Glutamatergic neuron (in vitro differentiated cells): Measurements from ENCODE around the gene DUSP6. TPM values are rescaled to one million over a fixed set of nuclear protein-coding genes. Genes with fewer than 3 reads are reported as not detected.

ENCODE experiments used
- DNase-seq: peaks from one replicate; pipeline ENCODE4 v3.0.0; 2022
- H3K27ac Mint-ChIP-seq: one replicate; pipeline ENCODE4 v1.8.0; 2020; ENCODE audit warnings: mild to moderate bottlenecking, mixed read lengths, inconsistent platforms; ENCODE audit not compliant: unreplicated experiment
- H3K27me3 Mint-ChIP-seq: one replicate; pipeline ENCODE4 v1.8.0; 2020; ENCODE audit warnings: mild to moderate bottlenecking, moderate library complexity, mixed read lengths, inconsistent platforms; ENCODE audit not compliant: unreplicated experiment
- H3K36me3 Mint-ChIP-seq: one replicate; pipeline ENCODE4 v1.8.0; 2020; ENCODE audit warnings: mild to moderate bottlenecking, mixed read lengths, inconsistent platforms; ENCODE audit not compliant: unreplicated experiment
- H3K4me1 Mint-ChIP-seq: one replicate; pipeline ENCODE4 v1.8.0; 2020; ENCODE audit warnings: mild to moderate bottlenecking, low read depth, mixed read lengths, inconsistent platforms; ENCODE audit not compliant: unreplicated experiment
- H3K4me3 Mint-ChIP-seq: one replicate; pipeline ENCODE4 v1.8.0; 2020; ENCODE audit warnings: mild to moderate bottlenecking, mixed read lengths, inconsistent platforms; ENCODE audit not compliant: unreplicated experiment
- H3K9me3 Mint-ChIP-seq: one replicate; pipeline ENCODE4 v1.8.0; 2020; ENCODE audit warnings: mild to moderate bottlenecking, moderate library complexity, mixed read lengths, inconsistent platforms; ENCODE audit not compliant: unreplicated experiment
- total RNA-seq: library from RNA; stranded (reverse); fragmentation: NEBNext Ultra II Directional; extraction: Animal tissue kit (Norgen Biotek cat#: 25700); gene quantifications from one replicate; pipeline ENCODE4 v1.2.1, GENCODE V29; 2021; ENCODE audit not compliant: unreplicated experiment
- TF ChIP-seq, protein P1 (sequence below): fragments of 200-600 bp; sonication (generic); IDR thresholded peaks from one replicate; pipeline ENCODE4 v1.5.0; 2021; ENCODE audit not compliant: partially characterized antibody, unreplicated experiment

DUSP6 gene
- total RNA-seq, 1 donor from 2014 or later: 4.2 TPM

DNA sequence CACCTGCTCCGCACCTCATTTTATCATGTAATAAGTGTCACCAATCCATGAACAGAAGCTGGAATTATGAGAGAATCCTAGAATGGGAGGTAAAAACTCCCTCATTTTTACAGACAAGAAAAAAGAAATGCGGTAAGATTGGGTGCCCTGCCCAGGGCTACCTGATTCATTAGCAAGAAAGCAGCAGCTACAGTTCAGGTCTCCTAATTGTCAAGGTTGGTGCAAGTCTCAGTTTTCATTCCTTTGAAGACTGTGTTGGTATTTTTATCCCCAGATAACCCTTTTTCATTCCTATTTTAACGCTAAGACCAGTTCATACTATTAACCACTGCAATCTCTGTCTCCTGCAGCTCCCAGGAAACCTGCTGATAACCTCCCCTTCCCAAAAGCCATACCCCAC is 6.9 kb downstream of the DUSP6 start:
- H3K4me1 Mint-ChIP-seq: peaks cover 21% of the 10 kb centered on the region
- peaks cover 5% of the 10 kb centered on the region for H3K9me3 Mint-ChIP-seq
- peaks cover 2% of the 10 kb centered on the region for H3K27me3 Mint-ChIP-seq
- no peak overlapping the region for H3K4me3 Mint-ChIP-seq
- H3K36me3 Mint-ChIP-seq: no peaks in the 10 kb centered on the region
- H3K27ac Mint-ChIP-seq: no peak overlapping the region
- no peak for DNase-seq
- TF ChIP-seq, protein P1, sequence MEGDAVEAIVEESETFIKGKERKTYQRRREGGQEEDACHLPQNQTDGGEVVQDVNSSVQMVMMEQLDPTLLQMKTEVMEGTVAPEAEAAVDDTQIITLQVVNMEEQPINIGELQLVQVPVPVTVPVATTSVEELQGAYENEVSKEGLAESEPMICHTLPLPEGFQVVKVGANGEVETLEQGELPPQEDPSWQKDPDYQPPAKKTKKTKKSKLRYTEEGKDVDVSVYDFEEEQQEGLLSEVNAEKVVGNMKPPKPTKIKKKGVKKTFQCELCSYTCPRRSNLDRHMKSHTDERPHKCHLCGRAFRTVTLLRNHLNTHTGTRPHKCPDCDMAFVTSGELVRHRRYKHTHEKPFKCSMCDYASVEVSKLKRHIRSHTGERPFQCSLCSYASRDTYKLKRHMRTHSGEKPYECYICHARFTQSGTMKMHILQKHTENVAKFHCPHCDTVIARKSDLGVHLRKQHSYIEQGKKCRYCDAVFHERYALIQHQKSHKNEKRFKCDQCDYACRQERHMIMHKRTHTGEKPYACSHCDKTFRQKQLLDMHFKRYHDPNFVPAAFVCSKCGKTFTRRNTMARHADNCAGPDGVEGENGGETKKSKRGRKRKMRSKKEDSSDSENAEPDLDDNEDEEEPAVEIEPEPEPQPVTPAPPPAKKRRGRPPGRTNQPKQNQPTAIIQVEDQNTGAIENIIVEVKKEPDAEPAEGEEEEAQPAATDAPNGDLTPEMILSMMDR: no peak

DNA sequence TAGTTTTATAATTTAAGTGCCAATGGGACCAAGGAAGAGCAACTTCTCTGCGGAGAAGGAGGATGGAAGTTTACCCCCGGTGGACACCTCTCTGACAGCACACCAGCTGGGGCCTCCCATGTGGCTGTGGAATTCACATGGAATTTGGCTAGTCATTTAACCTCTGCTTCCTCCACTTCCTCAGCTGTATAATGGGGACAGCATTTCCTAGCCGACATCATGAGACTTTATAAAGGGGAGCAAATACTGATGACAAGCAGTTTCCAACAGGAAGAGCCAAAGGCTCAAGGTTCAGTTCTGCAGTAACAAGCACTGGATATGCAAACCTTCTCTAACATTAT is 7.5 kb downstream of the DUSP6 start:
- no peaks in the 10 kb centered on the region for H3K27me3 Mint-ChIP-seq
- no peaks in the 10 kb centered on the region for H3K36me3 Mint-ChIP-seq
- no peak overlapping the region for H3K4me3 Mint-ChIP-seq
- no peak for DNase-seq
- H3K4me1 Mint-ChIP-seq: peaks cover 18% of the 10 kb centered on the region
- peaks cover 2% of the 10 kb centered on the region for H3K9me3 Mint-ChIP-seq
- no peak overlapping the region for H3K27ac Mint-ChIP-seq
- TF ChIP-seq, protein P1: no peak

DNA sequence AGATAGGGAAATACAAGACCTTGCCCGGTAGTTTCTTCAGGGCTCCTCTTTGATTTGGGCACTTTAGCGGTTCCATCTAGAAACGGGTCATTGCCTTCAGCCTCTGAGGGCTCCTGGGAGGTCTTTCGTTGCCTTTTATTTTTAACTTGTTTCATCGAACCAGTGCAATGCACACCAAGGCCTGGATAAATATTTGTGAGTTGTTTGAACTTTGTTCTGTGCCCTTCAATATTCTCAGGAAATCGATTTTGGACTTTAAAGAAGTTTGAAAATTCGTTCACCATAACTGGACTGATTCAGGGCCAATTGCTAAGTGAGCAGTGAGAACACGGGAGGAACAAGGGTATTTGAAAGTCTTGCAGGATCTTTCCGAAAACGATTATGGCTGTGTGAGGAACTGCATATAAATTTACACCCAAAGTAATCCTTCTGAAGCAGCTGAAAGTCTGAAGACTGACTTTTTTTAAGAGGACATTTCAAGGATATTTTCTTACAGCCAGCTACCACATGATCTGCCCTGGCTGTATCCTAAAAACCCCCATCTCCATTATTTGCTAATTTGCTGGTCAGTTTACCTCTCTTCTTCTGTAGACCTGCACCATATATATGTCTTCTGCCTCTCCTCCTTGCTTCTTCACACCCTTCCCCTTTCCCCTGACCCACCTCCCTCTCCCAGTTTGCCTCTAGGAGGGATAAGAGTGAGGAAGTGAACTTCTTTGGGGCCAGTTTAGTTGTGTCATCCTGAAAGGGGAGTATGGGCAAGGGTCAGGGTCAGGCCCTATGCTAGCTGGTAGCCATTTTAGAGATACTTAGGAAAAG is 8.0 kb downstream of the DUSP6 start:
- Mint-ChIP-seq H3K4me1 (peaks cover 14% of the 10 kb centered on the region), H3K9me3 (peaks cover 2% of the 10 kb centered on the region), H3K4me3 (no peak overlapping the region), H3K27ac (no peak overlapping the region), H3K36me3 (no peaks in the 10 kb centered on the region), H3K27me3 (no peaks in the 10 kb centered on the region)
- TF ChIP-seq, protein P1: no peak
- DNase-seq: no peak

DNA sequence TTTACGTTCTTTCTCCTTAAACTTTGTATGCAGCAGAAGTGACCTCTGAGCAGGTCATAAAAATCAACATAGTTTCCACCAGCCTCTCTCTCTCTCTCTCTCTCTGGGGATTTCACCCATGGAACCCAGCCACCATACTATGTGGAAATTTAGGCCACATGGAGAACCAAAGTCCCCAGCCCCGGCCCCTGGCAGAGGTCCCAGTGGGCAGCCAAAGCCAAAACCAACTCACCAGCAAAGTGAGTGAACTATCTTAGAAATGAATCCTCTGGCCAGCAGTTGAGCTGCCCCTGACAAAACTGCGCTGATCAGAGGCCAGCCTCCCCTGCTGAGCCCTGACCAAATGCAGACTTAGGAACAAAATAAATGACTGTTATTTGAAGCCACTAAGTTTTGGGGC is 9.2 kb downstream of the DUSP6 start:
- TF ChIP-seq, protein P1: no peak
- H3K4me3 Mint-ChIP-seq: no peak overlapping the region
- peaks cover 8% of the 10 kb centered on the region for H3K4me1 Mint-ChIP-seq
- no peaks in the 10 kb centered on the region for H3K36me3 Mint-ChIP-seq
- no peaks in the 10 kb centered on the region for H3K27me3 Mint-ChIP-seq
- H3K27ac Mint-ChIP-seq: no peak overlapping the region
- no peaks in the 10 kb centered on the region for H3K9me3 Mint-ChIP-seq
- DNase-seq: no peak

DNA sequence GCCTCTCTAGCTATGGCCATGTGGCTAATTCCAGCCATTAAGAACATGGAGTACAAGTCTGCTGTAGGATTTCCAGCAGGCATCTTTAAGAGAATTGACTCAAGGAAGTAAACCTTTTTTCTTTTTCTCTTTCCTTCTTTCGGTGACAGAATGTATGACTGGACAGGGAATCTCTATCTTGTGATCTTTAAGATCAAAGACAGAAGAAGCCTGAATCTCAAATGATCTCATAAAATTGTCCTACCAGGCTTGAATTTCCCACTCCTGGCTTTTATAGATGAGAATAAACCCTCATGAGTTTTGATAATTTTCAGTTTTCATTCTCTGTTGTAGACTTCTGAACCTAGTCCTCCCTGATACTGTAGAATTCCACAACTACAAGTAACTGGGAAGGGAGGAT is 11.4 kb downstream of the DUSP6 start:
- H3K27me3 Mint-ChIP-seq: no peaks in the 10 kb centered on the region
- TF ChIP-seq, protein P1: no peak

More for the DNA sequence above, 11.4 kb downstream of the DUSP6 start:
- no peaks in the 10 kb centered on the region for H3K9me3 Mint-ChIP-seq
- no peak overlapping the region for H3K27ac Mint-ChIP-seq
- no peak overlapping the region for H3K4me3 Mint-ChIP-seq
- peaks cover 2% of the 10 kb centered on the region for H3K4me1 Mint-ChIP-seq
- no peaks in the 10 kb centered on the region for H3K36me3 Mint-ChIP-seq
- DNase-seq: no peak
